SKM-1 (cell line): Measurements from ENCODE around the gene FSD1L.

Experiments used
- DNase-seq: peaks from one replicate; lab custom pipeline; 2025; ENCODE audit not compliant: unreplicated experiment; lab: John Stamatoyannopoulos, UW

FSD1L gene

GRCh38 chr9:105447814-105448812, at the start of gene FSD1L:
Gene FSD1L, plus strand, starts transcription at chr9:105448034. Its CDS starts 187 bp downstream, at chr9:105448221.
- DNase-seq: peak; percentile 42

DNA sequence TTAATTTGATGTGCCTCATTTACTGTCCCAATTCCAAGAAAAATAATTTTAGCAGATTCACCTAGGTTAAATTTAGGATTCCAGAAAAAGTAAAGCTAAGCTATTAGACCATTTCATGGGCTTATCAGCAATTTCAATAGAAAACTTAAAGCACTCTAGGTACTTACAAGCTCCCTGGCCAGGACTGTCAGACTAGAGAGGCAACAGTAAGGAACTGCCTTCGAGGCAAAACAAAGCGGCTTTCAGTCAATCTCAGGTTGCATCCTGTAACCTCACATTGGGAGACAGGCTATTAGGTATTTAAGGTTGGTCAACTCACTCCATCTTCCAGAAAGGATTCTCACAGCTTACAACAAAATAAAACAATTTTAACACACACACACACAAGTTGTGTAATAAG, 48.7 kb upstream of the FSD1L start:
- no peak for DNase-seq

GRCh38 chr9:105401651-105402050, 46.2 kb upstream of the FSD1L start:
- DNase-seq: no peak

GRCh38 chr9:105403552-105404248, 44.1 kb upstream of the FSD1L start:
- no peak for DNase-seq

- DNase-seq: no peak
Measured at GRCh38 chr9:105405514-105406131, 42.2 kb upstream of the FSD1L start.

DNA sequence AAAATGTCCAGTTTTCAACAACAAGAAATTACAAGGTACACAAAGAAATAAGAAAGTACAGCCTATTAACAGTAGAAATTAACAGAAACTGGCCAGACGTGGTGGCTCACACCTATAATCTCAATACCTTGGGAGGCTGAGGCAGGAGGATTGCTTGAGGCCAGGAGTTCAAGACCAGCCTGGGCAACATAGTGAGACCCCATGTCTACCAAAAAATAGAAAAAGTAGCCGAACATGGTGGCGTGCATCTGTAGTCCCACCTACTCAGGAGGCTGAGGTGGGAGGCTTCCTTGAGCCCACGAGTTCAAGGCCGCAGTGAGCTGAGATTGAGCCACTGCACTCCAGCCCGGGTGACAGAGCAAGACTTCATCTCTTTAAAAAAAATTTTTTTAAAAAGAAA, 41.5 kb upstream of the FSD1L start:
- no peak for DNase-seq

DNA sequence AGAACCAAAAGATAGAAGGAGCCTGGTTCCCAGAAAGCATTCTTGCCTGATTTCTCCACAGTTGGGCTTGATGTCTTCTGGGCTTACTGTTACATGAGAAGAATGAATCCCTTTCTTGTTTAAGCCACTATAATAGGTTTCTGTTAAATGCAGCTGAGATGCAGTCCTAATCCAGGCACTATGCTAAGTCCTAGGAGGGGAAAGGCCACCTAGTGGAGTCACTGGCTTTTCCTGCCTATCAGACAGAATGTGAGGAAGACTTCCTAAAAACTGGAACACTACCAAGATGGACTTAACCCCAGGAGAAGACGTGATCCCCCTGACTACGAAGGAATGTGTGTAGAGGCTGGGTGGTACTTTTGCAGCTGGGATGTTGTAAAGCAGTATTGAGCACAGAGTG, 34.3 kb upstream of the FSD1L start:
- DNase-seq: no peak

- peak; percentile 6 for DNase-seq
Measured at GRCh38 chr9:105414947-105415661, 32.7 kb upstream of the FSD1L start.

- no peak for DNase-seq
Measured at GRCh38 chr9:105415662-105415980, 32.2 kb upstream of the FSD1L start.

- DNase-seq: no peak
Measured at GRCh38 chr9:105416840-105417239, 31.0 kb upstream of the FSD1L start.

GRCh38 chr9:105418588-105419500, 29.0 kb upstream of the FSD1L start:
- no peak for DNase-seq

GRCh38 chr9:105419816-105420597, 27.8 kb upstream of the FSD1L start:
- no peak for DNase-seq

DNA sequence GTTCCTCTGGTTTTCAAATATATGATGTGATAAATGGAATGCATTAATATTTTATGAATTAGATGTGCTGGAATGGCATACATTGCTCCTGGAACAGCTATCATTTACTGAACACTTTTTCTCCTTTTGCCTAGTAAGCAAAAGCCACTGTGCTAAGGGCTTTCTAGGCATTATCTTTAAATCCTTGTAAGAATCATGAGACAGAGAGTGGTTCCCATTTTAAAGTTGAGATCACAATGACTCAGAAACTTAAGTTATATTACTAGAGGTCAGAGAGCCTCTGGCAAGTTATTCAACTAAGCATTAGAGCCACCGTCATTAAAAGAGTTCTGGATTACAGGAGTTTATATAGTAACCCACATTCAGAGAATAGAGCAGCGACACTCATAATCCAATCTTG, 26.7 kb upstream of the FSD1L start:
- DNase-seq: no peak

- no peak for DNase-seq
Measured at GRCh38 chr9:105421864-105422263, 26.0 kb upstream of the FSD1L start.

DNA sequence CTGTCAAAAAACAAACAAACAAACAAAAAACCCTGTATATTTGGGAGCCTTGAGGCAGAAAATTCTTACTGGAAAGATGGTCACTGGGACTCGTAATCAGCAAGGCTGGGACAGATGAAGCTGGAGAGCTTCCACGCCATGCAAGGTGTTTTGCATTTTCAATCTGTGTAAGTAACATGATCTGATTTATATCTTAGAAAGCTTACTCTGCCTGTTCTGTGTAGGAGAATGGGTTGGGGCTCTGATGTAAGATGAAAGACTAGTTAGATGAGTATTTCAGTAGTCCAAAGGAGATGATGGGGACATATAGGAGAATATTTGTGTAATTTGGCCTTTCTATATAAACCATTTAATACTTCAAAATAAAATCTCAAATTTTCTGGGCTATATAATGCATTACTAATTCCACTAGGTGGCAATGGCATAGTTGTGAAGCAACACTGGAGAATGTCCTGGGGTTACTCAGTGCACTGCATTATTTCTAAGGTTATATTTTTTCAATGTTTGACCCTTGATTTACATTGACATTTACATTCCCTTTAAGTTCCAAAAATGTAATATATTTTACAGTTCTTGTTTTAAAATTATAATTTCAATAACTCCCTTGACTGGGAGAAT, 21.9 kb upstream of the FSD1L start:
- DNase-seq: no peak

DNA sequence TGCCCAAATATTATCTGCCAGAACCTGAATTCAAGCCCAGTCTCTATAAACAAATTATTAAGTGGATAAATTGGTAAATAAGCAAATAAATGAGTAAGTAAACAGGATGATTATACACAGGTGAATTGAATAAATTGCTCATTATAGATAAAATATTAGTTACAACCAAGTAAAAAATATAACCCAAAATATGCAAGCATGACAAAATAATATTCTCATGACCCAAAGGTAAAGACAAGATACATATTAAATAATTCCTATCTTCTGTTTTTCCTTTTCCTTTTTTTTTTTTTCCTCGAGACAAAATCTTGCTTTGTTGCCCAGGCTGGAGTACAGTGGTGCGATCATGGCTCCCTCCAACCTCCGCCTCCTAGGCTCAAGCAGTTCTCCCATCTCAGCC, 21.2 kb upstream of the FSD1L start:
- DNase-seq: no peak

DNA sequence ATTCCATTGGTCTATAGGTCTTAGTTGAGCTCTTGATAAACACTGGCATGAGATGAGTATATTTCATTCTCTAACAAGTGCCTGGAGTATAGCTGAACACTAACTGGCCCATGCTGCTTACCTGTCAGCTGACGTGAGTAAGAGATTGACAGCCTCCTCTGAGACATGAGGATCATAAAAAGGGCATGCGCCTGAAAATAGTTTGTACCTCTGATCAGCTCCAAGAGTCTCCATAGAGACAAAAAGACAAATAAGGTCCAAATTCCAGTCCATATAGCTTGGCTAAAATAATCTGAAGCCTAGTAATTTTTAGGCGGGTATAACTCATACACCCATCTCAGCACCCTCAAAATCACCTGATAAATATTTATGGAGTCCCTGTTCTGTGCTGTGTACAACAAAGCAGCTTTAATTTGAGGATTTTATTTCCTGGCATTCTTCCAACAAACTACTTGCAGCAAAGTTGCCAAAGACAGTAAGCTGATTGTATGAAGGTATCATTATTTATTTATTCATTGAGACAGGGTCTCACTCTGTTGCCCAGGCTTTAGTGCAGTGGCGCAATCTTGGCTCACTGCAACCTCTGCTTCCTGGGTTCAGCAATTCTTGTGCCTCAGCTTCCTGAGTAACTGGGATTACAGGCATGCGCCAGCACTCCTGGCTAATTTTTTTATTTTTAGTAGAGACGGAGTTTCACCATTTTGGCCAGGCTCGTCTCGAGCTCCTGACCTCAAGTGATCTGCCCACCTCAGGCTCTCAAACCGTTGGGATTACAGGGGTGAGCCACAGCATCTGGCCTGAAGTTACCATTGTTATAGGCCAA, 16.2 kb upstream of the FSD1L start:
- no peak for DNase-seq

GRCh38 chr9:105432247-105432842, 15.5 kb upstream of the FSD1L start:
- DNase-seq: no peak
